ENCODE measurements around the gene KIFC3.
"Not testable (repeated sequence)": the region's sequence is repeated elsewhere in the genome, so short reads cannot be mapped to it uniquely, and the experiment has no call there.

The KIFC3 gene, protein sequence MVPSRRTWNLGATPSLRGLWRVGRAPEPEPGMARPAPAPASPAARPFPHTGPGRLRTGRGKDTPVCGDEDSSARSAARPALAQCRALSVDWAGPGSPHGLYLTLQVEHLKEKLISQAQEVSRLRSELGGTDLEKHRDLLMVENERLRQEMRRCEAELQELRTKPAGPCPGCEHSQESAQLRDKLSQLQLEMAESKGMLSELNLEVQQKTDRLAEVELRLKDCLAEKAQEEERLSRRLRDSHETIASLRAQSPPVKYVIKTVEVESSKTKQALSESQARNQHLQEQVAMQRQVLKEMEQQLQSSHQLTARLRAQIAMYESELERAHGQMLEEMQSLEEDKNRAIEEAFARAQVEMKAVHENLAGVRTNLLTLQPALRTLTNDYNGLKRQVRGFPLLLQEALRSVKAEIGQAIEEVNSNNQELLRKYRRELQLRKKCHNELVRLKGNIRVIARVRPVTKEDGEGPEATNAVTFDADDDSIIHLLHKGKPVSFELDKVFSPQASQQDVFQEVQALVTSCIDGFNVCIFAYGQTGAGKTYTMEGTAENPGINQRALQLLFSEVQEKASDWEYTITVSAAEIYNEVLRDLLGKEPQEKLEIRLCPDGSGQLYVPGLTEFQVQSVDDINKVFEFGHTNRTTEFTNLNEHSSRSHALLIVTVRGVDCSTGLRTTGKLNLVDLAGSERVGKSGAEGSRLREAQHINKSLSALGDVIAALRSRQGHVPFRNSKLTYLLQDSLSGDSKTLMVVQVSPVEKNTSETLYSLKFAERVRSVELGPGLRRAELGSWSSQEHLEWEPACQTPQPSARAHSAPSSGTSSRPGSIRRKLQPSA

DNA sequence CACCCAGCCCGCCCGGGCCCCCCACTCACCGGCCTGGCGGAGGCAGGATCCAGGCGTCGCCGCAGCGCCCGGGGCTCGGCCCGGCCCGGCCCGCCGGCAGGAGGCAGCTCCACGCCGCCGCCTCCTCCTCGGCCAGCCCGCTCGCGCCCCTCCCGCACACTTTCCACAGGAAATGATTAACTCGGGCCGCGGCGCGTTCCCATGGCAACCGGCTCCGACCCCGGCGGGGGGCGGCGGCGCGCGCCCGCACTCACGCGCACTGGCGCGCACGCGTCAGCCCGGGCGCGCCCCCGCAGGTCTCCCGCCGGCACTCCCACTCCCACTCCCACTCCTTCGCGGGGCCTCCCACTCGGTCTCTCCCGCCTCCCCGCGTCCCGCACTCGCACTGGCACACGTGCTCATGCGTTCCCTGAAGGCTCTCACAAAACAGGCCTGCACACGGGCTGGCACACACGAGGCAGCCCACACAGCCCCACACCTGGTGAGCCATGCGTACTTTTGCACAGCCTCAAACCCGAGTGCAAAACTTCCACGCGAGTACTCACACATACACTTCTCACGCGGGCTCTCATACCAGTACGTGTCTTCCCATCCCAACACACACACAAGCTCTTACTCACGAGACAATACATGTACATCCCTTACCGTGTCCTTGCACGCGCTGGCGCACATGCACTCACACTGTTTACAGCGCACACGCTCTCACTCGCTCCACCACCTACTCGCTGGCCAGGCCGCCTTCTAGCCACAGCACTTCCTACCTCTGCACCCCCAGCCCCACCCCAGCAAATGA is at the start of gene KIFC3:
Gene KIFC3 (minus strand): TSS at position 151 of the 793 bp plus-strand sequence. CDS start 4,248 bp downstream, outside the sequence.
- H3K27ac ChIP-seq = peak within 1 kb of the TSS; percentile 67 to 97 (median 89)
- peak within 1 kb of the TSS; percentile 27 to 68 (median 54) for H3K4me3 ChIP-seq

DNA sequence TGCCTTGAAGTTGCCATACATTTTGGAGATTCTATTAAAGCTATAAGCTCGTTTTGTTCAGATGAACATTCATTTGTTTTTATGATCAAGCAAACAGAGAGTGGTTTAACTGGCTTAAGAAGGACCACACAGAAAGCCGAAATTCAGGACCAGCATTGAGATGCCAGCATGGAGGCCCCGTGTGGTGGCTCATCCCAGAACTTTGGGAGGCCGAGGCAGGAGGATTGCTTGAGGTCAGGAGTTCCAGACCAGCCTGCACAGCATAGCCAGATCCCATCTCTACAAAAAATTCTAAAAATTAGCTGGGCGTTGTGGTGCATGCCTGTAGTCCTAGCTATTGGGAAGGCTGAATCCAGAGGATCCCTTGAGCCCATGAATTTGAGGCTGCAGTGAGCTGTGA is 45.9 kb upstream of the KIFC3 start:
- H3K4me3 ChIP-seq = no peak overlapping the region

DNA sequence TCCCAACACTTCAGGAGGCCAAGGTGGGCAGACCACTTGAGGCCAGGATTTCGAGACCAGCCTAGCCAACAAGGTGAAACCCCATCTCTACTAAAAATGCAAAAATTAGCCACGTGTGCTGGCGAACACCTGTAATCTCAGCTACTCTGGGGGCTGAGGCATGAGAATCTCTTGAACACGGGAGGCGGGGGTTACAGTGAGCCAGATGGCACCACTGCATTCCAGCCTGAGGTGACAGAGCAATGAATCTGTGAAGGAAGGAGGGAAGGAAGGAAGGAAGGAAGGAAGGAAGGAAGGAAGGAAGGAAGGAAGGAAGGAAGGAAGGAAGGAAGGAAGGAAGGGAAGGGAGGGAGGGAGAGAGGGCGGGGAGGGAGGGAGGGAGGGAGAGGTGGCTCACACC is 44.6 kb upstream of the KIFC3 start:
- not testable (repeated sequence) for H3K4me3 ChIP-seq, H3K27ac ChIP-seq

More for the DNA sequence above, 45.9 kb upstream of the KIFC3 start:
- no peak overlapping the region for H3K27ac ChIP-seq

DNA sequence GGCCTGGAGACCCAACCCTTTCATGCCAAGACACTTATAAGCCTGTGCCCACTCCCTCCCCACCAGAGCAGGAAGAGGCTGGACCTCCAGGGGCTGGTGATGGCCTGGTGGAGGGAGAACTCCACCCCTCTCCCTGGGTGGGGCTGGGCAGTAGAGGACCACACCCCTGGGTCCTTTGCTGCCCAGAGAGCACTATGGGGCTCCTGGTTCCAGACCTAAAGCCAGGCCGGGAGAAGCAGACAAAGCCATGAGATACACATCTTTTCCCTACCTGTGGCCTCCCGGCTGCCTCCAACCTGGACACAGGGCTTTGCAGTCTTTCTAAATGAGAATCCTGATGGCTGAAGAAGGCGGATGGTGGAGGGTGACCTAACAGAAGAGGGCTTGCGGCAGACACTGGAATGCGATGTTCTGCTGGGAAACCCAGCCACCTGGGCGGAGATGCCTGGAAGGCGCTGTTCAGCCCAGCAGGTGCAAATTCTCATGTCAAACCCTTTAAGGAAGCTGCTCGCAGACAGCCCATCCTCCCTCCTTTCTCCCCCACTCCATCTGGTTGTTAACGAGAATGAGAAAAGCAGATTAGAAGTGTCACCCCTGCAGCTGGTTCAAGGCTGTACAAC is 43.9 kb upstream of the KIFC3 start:
- Histone ChIP-seq H3K27ac (no peak overlapping the region), H3K4me3 (no peak overlapping the region)

DNA sequence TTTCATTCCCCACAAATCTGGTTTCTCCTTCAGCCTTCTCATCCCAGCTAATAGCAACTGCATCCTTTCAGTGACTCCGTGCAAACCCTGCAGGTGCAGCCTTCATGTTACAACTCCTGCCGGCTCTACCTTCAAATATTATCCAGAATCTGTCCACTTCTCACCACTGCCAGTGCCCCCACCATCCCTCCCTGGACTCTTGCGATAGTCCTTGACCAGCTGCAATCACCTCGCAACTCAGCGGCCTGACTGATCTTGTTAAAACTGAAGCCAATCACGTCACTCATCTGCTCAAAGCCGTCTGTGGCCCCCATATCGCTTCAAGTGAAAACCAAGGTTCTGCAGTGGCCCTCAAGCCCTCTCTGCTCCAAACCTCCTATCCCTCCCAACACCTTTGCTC is 42.8 kb upstream of the KIFC3 start:
- no peak overlapping the region for H3K4me3 ChIP-seq
- no peak overlapping the region for H3K27ac ChIP-seq

DNA sequence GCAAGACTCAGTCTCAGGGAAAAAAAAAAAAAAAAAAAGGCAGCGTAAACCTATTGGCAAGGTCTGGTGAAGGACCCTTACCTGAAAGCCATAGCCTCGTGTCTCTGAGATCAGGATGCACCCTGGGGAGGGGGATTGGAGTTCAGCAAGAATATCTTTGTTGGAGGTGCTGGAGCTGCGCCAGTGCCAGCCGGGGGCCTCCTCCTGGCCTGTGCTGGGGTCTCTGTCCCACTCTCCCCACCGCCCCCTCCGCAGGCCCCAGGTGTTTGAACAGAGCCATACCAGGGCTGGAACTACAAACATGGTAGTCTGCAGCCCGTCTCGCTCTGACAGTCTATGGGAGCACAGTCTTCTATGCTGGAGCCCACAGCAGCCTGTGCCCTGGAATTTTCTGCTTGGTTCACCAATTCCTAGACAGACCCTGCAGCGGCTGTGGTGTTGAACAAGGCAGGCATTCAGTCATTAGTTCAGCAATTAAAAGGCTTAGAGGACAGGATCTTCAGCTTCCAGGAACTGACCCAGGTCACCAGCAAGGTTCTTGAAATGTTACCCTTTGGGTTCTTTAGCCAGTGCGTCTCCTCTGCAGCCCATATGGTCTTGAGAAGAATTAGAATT is 42.2 kb upstream of the KIFC3 start:
- H3K4me3 ChIP-seq = no peak overlapping the region
- no peak overlapping the region for H3K27ac ChIP-seq

DNA sequence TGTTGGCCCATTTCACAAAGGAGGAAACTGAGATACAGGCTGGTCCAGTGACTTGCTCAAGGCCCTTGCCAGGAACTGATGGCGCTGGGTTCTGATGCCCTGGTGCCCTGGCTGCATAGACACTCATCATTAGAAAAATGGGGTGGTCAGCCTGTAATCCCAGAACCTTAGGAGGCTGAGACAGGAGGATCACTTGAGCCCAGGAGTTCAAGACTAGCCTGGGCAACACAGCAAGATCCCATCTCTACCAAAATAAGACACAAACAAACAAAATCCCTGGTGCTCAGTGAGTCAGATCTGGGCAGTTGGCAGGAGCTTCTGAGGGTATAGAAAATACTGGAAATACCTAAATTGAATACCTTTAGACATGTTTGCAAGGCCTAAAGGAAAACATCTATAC is 41.1 kb upstream of the KIFC3 start:
- H3K4me3 ChIP-seq = no peak overlapping the region
- no peak overlapping the region for H3K27ac ChIP-seq

DNA sequence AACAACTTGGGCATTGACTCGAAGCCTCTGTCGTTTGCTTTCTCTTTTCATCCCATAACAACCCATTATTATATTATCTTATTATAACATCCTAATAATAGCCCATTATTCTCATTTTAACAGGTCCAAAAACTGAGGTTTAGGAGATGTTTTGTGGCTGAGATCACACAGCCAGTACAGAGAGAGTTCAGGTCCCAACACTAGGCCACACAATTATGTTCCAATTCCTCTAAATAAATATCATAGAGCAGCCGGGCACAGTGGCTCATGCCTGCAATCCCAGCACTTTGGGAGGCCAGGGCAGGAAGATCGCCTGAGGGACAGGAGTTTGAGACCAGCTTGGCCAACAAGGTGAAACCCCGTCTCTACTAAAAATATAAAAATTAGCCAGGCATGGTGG is 40.3 kb upstream of the KIFC3 start:
- Histone ChIP-seq H3K4me3 (no peak overlapping the region), H3K27ac (no peak overlapping the region)

DNA sequence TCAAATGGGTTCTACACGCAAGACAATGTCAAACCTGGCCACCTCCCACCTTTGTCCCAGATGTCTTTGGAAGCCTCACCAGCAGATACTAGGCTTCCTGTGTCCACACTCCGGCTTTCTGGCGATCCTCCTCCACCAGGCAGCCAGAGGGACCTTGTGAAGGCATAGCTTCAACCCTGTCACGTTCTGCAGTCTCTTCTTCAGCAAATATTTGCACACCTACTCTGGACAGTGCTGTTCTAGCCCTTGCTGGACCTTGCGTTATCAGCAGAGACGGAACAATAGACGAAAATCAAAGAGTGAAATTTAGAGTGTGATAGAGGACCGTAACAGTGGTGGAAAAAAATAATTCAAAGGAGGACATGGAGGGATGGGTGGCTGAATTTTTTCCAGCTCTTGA is 38.5 kb upstream of the KIFC3 start:
- Histone ChIP-seq H3K27ac (no peak overlapping the region), H3K4me3 (no peak overlapping the region)

DNA sequence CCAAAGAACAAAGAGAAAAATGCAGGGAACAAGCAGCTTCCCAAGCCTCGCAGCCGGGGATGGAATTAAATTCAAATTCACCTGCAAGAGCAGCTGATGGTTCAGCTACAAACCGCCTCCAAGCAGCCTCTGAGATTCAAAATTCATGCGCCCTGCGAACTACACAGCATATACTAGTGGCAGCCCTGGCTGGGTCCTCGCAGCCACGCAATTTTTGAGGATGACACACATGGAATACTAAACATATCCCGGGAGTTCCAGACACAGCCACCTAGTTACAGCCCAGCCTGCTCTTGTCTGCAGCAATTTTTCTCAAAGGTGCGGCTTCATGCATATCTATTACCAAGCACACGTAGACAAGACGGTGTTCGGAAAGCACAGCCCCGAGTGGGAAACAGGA is 35.9 kb upstream of the KIFC3 start:
- H3K4me3 ChIP-seq = no peak overlapping the region
- H3K27ac ChIP-seq = no peak overlapping the region

DNA sequence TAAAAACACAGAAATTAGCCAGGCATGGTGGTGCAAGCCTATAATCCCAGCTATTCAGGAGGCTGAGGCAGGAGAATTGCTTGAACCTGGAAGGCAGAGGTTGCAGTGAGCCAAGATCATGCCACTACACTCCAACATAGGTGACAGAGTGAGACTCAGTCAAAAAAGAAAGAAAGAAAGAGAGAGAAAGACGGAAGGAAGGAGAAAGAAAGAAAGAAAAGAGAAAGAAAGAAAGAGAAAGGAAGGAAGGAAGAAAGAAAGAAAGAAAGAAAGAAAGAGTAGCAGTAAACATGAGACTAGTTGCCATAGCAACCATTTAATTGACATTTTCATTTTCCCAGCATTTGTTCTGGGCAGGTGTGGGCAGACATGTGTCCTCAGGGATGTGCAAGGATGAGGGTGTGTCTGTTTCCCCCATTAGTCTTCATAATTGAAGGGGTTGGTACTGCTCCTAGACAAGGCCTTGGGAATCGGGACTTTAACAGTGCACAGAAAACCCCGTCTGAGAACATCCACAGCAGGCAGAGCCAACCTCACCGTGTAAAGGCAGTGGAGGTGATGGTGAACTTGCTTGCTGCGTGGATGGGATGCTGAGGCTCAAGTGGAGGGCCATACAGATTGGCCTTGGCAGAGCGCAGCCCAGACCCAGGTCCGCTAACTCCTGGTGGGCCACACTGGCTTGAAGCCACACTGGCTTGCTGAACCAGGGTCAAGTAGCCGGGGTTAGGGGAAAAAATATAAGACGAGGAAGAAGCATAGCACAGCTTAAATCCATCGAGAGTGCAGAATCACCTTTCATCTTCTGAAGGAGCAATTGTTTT is 35.2 kb upstream of the KIFC3 start:
- H3K27ac ChIP-seq = no peak overlapping the region
- H3K4me3 ChIP-seq = no peak overlapping the region

DNA sequence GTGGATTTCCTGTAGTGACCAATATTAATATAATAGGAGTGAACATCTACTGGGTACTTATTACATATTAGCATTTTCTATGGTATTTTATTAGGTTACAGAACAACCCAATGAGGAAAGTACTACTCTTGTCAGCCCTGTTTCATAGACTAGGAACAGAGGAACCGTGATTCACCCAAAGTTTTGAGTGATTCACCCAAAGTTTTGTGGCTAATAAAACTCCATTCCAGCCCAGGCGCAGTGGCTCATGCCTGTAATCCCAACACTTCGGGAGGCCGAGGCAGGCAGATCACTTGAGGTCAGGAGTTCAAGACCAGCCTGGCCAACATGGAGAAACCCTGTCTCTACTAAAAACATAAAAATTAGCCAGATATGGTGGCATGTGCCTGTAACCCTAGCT is 33.1 kb upstream of the KIFC3 start:
- peak overlapping the region in 5 of 21 experiments; percentile 2 to 60 (median 41) for H3K27ac ChIP-seq
- not testable (repeated sequence) for H3K4me3 ChIP-seq

DNA sequence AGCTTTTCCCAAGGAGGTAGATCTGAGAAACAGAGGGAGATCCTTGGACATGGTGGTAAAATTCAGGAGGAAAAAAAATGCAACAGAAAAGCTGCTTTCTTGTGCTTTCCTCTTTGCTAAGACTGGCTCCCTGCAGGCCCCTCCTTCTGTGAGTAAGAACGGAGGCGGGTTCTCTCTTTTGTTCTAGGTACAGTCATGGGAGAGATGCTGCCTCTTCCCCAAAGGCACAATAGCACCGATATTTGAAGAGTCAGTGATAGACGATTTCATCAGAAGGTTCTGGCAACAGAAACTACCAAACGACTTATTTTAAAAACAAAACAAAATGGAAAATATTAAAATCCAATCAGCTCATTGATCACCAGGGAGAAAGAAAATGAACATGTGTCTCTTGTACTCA is 32.6 kb upstream of the KIFC3 start:
- Histone ChIP-seq H3K27ac (peak overlapping the region in 6 of 21 experiments; percentile 18 to 60 (median 42)), H3K4me3 (no peak overlapping the region)

DNA sequence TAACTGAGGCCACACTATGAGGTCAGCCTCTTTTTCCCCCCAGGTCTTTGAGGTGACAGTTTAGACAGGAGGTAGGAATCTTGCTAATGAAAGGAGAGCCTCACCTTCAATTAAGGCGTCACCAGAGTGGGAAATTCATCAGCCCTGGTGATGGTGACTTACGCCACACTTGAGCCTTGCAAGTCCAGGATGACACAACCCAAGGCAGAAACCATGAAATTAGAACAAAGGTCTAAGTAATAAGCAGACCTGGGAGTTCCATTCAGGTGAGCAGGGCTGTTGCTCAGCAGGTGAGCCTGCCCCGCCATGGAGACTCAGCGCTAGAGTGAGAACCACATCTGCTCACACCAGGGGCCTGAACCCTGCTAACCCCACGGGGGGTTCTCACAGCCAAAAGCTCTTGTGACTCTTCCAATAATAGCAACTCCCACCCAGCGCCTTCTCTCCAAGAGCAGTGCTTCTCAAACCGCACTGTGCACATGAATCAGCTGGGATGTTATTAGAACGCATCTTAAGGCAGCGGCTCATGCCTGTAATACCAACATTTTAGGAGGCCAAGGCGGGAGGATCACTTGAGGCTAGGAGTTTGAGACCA is 28.7 kb upstream of the KIFC3 start:
- peak overlapping the region in 10 of 21 experiments; percentile 2 to 75 (median 41) for H3K27ac ChIP-seq
- no peak overlapping the region for H3K4me3 ChIP-seq

DNA sequence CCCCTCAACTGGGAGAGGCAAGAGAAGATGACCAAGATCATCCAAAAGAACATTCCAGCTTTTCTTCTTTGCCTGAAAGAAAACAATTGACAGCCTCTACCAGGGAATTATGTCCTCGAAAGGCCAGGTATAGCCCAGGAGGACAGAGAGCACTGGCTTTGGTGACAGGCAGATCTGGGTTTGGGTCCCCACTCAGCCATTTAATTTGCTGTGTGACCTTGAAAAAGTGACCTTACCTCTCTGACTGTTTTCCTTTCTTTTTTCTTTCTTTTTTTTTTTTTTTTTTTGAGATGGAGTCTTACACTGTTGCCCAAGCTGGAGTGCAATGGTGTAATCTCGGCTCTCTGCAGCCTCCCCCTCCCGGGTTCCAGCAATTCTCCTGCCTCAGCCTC is 27.7 kb upstream of the KIFC3 start:
- Histone ChIP-seq H3K27ac (peak overlapping the region in 5 of 21 experiments; percentile 7 to 22 (median 19)), H3K4me3 (no peak overlapping the region)

DNA sequence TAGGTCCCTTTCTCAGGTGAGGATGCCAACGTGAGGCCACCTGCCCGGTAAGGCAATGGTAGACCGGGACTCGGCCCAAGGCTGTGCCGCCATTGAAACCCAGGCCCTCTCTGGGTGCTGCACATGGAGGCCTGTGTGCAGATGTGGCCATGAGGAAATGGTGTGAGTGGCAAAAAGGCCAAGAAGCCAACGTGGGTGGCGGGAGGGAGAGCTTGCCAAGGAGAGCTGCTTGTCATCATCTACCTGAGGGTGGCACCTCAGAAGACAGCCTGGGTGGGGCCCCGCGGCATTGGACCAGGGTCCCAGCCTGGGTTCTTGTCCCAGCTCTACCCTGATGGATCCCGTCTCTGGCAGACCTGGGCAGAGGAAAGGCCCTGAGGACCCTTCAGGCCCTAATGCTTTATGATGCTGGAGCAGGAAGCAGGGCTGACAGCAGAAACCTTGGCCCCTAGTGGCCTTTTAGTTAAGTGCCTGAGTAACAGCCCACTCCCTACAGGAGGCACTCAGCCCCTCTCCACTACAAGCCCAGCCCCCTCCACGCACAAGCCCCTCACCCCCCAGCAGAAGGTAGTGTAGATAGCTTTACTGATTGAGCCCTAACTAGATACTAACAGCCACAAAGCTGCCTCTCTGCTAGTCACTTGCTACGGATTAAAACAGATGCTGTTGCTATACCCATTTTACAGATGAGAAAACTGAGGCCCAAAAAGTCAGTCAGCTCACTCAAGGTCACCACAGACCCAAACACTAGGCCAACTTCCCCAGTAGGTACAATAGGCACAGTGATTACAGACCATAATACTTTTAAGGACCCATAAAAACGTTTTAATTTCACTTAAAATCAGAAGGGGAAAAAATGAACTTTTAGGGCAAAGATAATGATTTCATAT is 26.2 kb upstream of the KIFC3 start:
- Histone ChIP-seq H3K4me3 (no peak overlapping the region), H3K27ac (peak overlapping the region in 1 of 21 experiments; percentile 50)

Data from skin epidermis (tissue), 12 donors.